ENCODE results near the gene CHCHD6.

CHCHD6 gene

DNA sequence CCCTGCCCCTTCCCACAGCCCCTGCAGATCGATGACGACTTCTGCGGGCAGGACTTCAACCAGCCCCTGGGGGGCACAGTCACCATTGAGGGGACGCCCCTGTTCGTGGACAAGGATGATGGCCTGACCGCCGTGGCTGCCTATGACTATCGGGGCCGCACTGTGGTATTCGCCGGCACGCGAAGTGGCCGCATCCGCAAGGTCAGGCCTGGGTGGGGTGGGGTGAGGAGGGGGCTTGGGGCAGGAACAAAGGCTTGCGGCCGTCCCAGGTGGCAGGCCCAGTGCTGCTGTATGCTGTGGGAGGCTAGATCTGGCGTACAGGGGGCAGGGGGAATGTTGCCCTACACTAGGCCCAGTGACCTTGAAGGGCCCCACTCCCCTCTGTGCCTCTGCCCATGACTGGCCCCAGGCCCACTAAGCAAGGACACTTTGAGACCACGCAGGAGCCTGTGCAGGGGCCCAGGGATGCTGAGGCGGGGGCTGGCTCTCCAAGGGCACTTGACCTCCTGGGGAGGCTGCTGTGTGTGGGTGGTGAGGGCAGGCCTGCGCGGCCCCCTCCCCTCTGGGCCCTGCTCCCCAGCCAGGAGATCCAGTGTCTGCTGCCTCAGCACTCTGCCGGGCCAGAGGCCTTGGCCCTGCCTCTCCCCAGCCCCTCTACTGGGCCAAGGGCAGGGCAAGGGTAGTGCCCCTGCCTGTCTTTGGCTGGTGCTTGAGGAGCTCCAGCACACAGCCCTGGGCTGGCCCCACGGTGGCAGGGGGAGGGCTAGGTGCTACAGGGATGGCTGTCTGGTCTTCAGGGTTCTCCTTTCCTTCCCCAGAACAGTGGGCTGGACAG, 287.5 kb downstream of the CHCHD6 start:
- Histone ChIP-seq H2AFZ (ENCODE audit: low read depth, low read length) (no peak overlapping the region), H3K36me3 (ENCODE audit: insufficient read depth, low read length) (peaks cover 52% of the 10 kb centered on the region), H3K4me3 (ENCODE audit: low read length) (no peak overlapping the region), H3K27me3 (ENCODE audit: insufficient read depth, low read length) (no peaks in the 10 kb centered on the region), H3K9me3 (ENCODE audit: low read length) (no peaks in the 10 kb centered on the region), H3K4me1 (ENCODE audit: insufficient read depth, low read length) (no peaks in the 10 kb centered on the region)

DNA sequence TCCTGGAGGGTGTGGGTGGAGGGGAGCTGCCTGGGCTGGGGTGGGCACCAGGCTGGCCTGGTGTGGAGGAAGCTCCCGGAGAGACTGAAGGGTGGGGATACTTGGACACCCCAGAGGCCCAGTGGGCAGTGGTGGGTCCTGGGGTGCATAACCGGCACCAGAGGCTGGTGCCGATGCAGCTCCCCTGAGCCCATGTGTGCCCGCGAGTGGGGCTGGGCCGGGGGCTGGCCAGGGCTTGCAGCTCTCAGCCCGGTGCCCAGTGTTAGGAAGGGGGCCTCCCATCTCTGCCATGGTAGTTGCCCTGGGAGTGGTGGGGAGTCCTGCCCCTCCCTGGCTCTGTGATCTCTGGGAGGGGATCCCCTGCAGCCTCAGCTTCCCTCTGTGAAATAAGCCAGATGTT, 288.2 kb downstream of the CHCHD6 start:
- Histone ChIP-seq H3K27me3 (ENCODE audit: insufficient read depth, low read length) (no peaks in the 10 kb centered on the region), H3K4me3 (ENCODE audit: low read length) (no peak overlapping the region), H2AFZ (ENCODE audit: low read depth, low read length) (no peak overlapping the region), H3K36me3 (ENCODE audit: insufficient read depth, low read length) (peaks cover 54% of the 10 kb centered on the region), H3K9me3 (ENCODE audit: low read length) (no peaks in the 10 kb centered on the region), H3K4me1 (ENCODE audit: insufficient read depth, low read length) (no peaks in the 10 kb centered on the region)

GRCh38 chr3:126992776-126993175, 288.7 kb downstream of the CHCHD6 start:
- Histone ChIP-seq H3K36me3 (ENCODE audit: insufficient read depth, low read length) (peaks cover 54% of the 10 kb centered on the region), H3K9me3 (ENCODE audit: low read length) (no peaks in the 10 kb centered on the region), H3K4me3 (ENCODE audit: low read length) (no peak overlapping the region), H3K4me1 (ENCODE audit: insufficient read depth, low read length) (no peaks in the 10 kb centered on the region), H3K27me3 (ENCODE audit: insufficient read depth, low read length) (no peaks in the 10 kb centered on the region), H2AFZ (ENCODE audit: low read depth, low read length) (no peak overlapping the region)

DNA sequence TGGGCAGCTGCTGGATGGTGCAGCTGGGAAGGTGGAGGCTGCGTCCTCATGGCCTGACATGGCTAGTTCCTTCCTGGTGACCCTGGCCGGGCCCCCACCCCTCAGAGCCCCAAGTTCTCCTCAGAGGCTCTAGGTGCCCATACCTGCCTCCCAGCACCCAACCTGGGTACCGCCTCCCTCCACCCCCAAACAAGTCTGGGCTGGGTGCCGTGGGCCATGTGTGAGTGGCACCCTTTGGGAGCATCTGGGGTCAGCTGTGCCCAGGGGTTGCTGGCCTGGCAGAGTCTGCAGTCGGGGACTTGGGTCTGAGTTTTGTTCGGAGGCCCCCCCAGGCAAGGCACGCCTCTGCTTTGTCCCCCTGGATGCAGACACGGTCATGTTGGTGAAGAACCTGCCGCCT, 289.4 kb downstream of the CHCHD6 start:
- Histone ChIP-seq H3K9me3 (ENCODE audit: low read length) (no peaks in the 10 kb centered on the region), H3K36me3 (ENCODE audit: insufficient read depth, low read length) (peaks cover 51% of the 10 kb centered on the region)

GRCh38 chr3:126994661-126995245, 290.7 kb downstream of the CHCHD6 start:
- H2AFZ ChIP-seq (ENCODE audit: low read depth, low read length): no peak overlapping the region
- H3K4me1 ChIP-seq (ENCODE audit: insufficient read depth, low read length): no peaks in the 10 kb centered on the region
- no peaks in the 10 kb centered on the region for H3K27me3 ChIP-seq (ENCODE audit: insufficient read depth, low read length)
- H3K36me3 ChIP-seq (ENCODE audit: insufficient read depth, low read length): peaks cover 41% of the 10 kb centered on the region
- H3K9me3 ChIP-seq (ENCODE audit: low read length): no peaks in the 10 kb centered on the region
- H3K4me3 ChIP-seq (ENCODE audit: low read length): no peak overlapping the region

More for the DNA sequence above, 289.4 kb downstream of the CHCHD6 start:
- no peak overlapping the region for H2AFZ ChIP-seq (ENCODE audit: low read depth, low read length)
- no peaks in the 10 kb centered on the region for H3K4me1 ChIP-seq (ENCODE audit: insufficient read depth, low read length)
- H3K4me3 ChIP-seq (ENCODE audit: low read length): no peak overlapping the region
- H3K27me3 ChIP-seq (ENCODE audit: insufficient read depth, low read length): no peaks in the 10 kb centered on the region

DNA sequence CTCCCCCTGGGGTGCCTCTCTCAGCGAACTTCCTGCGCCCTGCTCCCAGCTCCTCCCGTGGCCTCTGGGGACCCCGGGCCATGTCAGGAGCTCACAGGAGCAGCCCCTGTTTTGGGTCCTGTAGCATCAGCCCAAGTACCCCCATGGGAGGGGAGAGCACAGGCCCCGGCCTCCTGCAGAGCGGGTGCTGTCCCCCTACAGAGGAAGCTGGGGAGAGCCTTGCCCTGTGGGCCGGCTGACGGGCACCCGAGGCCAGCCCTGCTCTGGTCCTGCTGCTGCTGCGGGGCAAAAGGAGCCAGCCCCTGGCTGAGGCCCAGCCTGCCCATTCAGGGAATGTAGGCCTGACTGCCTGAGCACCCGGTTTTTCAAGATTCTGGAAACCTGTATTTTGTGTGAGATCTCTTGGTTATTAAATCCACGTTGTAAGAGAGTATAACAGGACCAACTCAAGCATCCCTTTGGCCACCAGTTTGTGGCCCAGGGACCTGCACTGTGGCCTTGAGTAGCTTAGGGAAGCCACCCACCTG, 291.3 kb downstream of the CHCHD6 start:
- peaks cover 36% of the 10 kb centered on the region for H3K36me3 ChIP-seq (ENCODE audit: insufficient read depth, low read length)
- no peak overlapping the region for H3K4me3 ChIP-seq (ENCODE audit: low read length)
- no peaks in the 10 kb centered on the region for H3K9me3 ChIP-seq (ENCODE audit: low read length)
- H3K4me1 ChIP-seq (ENCODE audit: insufficient read depth, low read length): no peaks in the 10 kb centered on the region
- H3K27me3 ChIP-seq (ENCODE audit: insufficient read depth, low read length): no peaks in the 10 kb centered on the region
- H2AFZ ChIP-seq (ENCODE audit: low read depth, low read length): no peak overlapping the region

GRCh38 chr3:126995926-126996512, 292.0 kb downstream of the CHCHD6 start:
- H3K9me3 ChIP-seq (ENCODE audit: low read length): no peaks in the 10 kb centered on the region
- H3K4me3 ChIP-seq (ENCODE audit: low read length): no peak overlapping the region
- H2AFZ ChIP-seq (ENCODE audit: low read depth, low read length): no peak overlapping the region
- H3K4me1 ChIP-seq (ENCODE audit: insufficient read depth, low read length): no peaks in the 10 kb centered on the region
- no peaks in the 10 kb centered on the region for H3K27me3 ChIP-seq (ENCODE audit: insufficient read depth, low read length)
- H3K36me3 ChIP-seq (ENCODE audit: insufficient read depth, low read length): peaks cover 29% of the 10 kb centered on the region

- H2AFZ ChIP-seq (ENCODE audit: low read depth, low read length): no peak overlapping the region
- no peaks in the 10 kb centered on the region for H3K27me3 ChIP-seq (ENCODE audit: insufficient read depth, low read length)
- H3K9me3 ChIP-seq (ENCODE audit: low read length): no peaks in the 10 kb centered on the region
- peaks cover 21% of the 10 kb centered on the region for H3K36me3 ChIP-seq (ENCODE audit: insufficient read depth, low read length)
- no peak overlapping the region for H3K4me3 ChIP-seq (ENCODE audit: low read length)
- peaks cover 4% of the 10 kb centered on the region for H3K4me1 ChIP-seq (ENCODE audit: insufficient read depth, low read length)
Observed at GRCh38 chr3:126996905-126997304, 292.9 kb downstream of the CHCHD6 start.

- peaks cover 19% of the 10 kb centered on the region for H3K36me3 ChIP-seq (ENCODE audit: insufficient read depth, low read length)
- H3K9me3 ChIP-seq (ENCODE audit: low read length): no peaks in the 10 kb centered on the region
- H3K27me3 ChIP-seq (ENCODE audit: insufficient read depth, low read length): no peaks in the 10 kb centered on the region
- no peak overlapping the region for H3K4me3 ChIP-seq (ENCODE audit: low read length)
- no peak overlapping the region for H2AFZ ChIP-seq (ENCODE audit: low read depth, low read length)
- H3K4me1 ChIP-seq (ENCODE audit: insufficient read depth, low read length): peaks cover 11% of the 10 kb centered on the region
Observed at GRCh38 chr3:126997455-126998038, 293.5 kb downstream of the CHCHD6 start.

- Histone ChIP-seq H3K36me3 (ENCODE audit: insufficient read depth, low read length) (peaks cover 21% of the 10 kb centered on the region), H3K4me3 (ENCODE audit: low read length) (no peak overlapping the region), H3K27me3 (ENCODE audit: insufficient read depth, low read length) (no peaks in the 10 kb centered on the region), H2AFZ (ENCODE audit: low read depth, low read length) (no peak overlapping the region), H3K4me1 (ENCODE audit: insufficient read depth, low read length) (peaks cover 12% of the 10 kb centered on the region), H3K9me3 (ENCODE audit: low read length) (no peaks in the 10 kb centered on the region)
Observed at GRCh38 chr3:126998320-126998719, 294.3 kb downstream of the CHCHD6 start.

GRCh38 chr3:126998728-126999127, 294.7 kb downstream of the CHCHD6 start:
- Histone ChIP-seq H3K36me3 (ENCODE audit: insufficient read depth, low read length) (peaks cover 20% of the 10 kb centered on the region), H3K27me3 (ENCODE audit: insufficient read depth, low read length) (no peaks in the 10 kb centered on the region), H3K9me3 (ENCODE audit: low read length) (no peaks in the 10 kb centered on the region), H2AFZ (ENCODE audit: low read depth, low read length) (no peak overlapping the region), H3K4me3 (ENCODE audit: low read length) (no peak overlapping the region), H3K4me1 (ENCODE audit: insufficient read depth, low read length) (peaks cover 16% of the 10 kb centered on the region)

- Histone ChIP-seq H3K27me3 (ENCODE audit: insufficient read depth, low read length) (no peaks in the 10 kb centered on the region), H3K4me3 (ENCODE audit: low read length) (no peak overlapping the region), H3K9me3 (ENCODE audit: low read length) (no peaks in the 10 kb centered on the region), H3K4me1 (ENCODE audit: insufficient read depth, low read length) (peaks cover 16% of the 10 kb centered on the region), H2AFZ (ENCODE audit: low read depth, low read length) (no peak overlapping the region), H3K36me3 (ENCODE audit: insufficient read depth, low read length) (peaks cover 15% of the 10 kb centered on the region)
Observed at GRCh38 chr3:126999383-126999782, 295.3 kb downstream of the CHCHD6 start.

DNA sequence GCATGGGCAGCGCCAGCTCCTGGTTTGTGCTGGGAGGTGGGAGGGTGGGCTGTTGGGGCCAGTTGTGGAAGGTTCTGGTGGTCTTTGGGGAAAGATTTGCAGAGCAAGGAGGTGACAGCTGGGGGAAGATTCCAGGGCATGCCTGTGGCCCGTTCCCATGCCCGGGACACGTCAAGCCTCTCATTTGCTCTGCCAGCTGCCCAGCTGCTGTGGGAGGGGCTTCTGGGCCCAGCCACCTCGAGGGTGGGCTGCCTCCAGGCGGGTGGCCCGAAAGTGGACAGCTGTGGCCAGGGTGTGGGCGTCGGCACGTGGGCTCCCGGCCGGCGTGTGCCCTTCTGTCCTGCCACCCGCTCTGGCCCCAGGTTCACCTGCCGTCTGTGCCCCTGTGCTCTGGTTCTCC, 296.1 kb downstream of the CHCHD6 start:
- Histone ChIP-seq H3K36me3 (ENCODE audit: insufficient read depth, low read length) (peaks cover 14% of the 10 kb centered on the region), H3K4me3 (ENCODE audit: low read length) (no peak overlapping the region), H2AFZ (ENCODE audit: low read depth, low read length) (no peak overlapping the region), H3K4me1 (ENCODE audit: insufficient read depth, low read length) (peaks cover 16% of the 10 kb centered on the region), H3K9me3 (ENCODE audit: low read length) (no peaks in the 10 kb centered on the region), H3K27me3 (ENCODE audit: insufficient read depth, low read length) (no peaks in the 10 kb centered on the region)

Measured in neuron (in vitro differentiated cells).